ENCODE data around the gene FASTKD2.

- TF ChIP-seq CTCF (IDR thresholded peaks at IDR 0.05), result no peak
- TF ChIP-seq ZFX (IDR thresholded peaks at IDR 0.05; ENCODE audit: borderline replicate concordance), result no peak
Measured at GRCh38 chr2:206740800-206741199, 24.6 kb upstream of the FASTKD2 start.

All from 22Rv1 (cell line).